ENCODE results near the gene MRPS11. TPM values are rescaled to one million over a fixed set of nuclear protein-coding genes. Genes with fewer than 3 reads are reported as not detected.

MRPS11 gene
- total and polyA plus RNA-seq, 10 of the 15 experiments (the other 5 are each of a cell fraction or from before 2014, with no cell fraction given) = 37.1 to 148 (median 68.7) TPM

- no peak for TF ChIP-seq ZNF622 (IDR thresholded peaks at IDR 0.05)
- no peak for TF ChIP-seq TCF7 (IDR thresholded peaks at IDR 0.05; ENCODE audit: borderline replicate concordance)
- no peak for TF ChIP-seq KDM1A (IDR thresholded peaks at IDR 0.05; ENCODE audit: borderline replicate concordance)
- TF ChIP-seq NBN (IDR thresholded peaks at IDR 0.05) = no peak
- TF ChIP-seq CBX3 (IDR thresholded peaks at IDR 0.05; ENCODE audit: borderline replicate concordance, low read depth) = no peak
- TF ChIP-seq E2F8 (IDR thresholded peaks at IDR 0.05; ENCODE audit: low read depth, partially characterized antibody) = no peak
- no peak for TF ChIP-seq IKZF2 (IDR thresholded peaks at IDR 0.05)
Observed at GRCh38 chr15:88512078-88512477, 44.6 kb downstream of the MRPS11 start (continued).

- intact Hi-C loops (cut with micrococcal nuclease; ENCODE audit: unreplicated experiment) = no loop called here
- ChIA-PET SMC1A (ENCODE audit: uncharacterized antibody, unreplicated experiment) (no interaction called here), CTCF (no interaction called here), RAD21 (ENCODE audit: unreplicated experiment) (no interaction called here), POLR2A (interaction anchor here (0.6 kb wide), 1 partner anchor 760 kb away, joined by 4 read pairs; no protein-coding TSS in a partner anchor)
- H3K4me3 ChIP-seq = no peak overlapping the region
- no peak overlapping the region for H3K4me2 ChIP-seq (ENCODE audit: control insufficient read depth, insufficient read depth)
- H3K27me3 ChIP-seq (replicated peaks in 1 of 2; ENCODE audit: control insufficient read depth in 2 of 2, insufficient read depth in 2 of 2, low read length in 1 of 2) = no peaks in the 10 kb centered on the region
- no peak for DNase-seq (ENCODE audit: low read depth, low spot score)
- TF ChIP-seq IRF5 (IDR thresholded peaks at IDR 0.05; ENCODE audit: borderline replicate concordance) (no peak), NR2C2 (IDR thresholded peaks at IDR 0.05; ENCODE audit: borderline replicate concordance, control insufficient read depth, insufficient read length, low read depth) (no peak), ZBTB4 (CRISPR knock-in tag; IDR thresholded peaks at IDR 0.05) (no peak), ZNF687 (IDR thresholded peaks at IDR 0.05) (no peak), MYC (IDR thresholded peaks at IDR 0.05; ENCODE audit: insufficient read depth, insufficient read length, insufficient replicate concordance, low read length, severe bottlenecking) (no peak)
- H3K27ac ChIP-seq (ENCODE audit: control insufficient read depth, insufficient read depth) = no peak overlapping the region
- peaks cover 12% of the 10 kb centered on the region for H3K4me1 ChIP-seq (ENCODE audit: control insufficient read depth, insufficient read depth, low read length)
- no peaks in the 10 kb centered on the region for H3K36me3 ChIP-seq (ENCODE audit: control insufficient read depth in 2 of 2, insufficient read depth in 2 of 2, low read length in 1 of 2)
- in situ Hi-C loops (cut with MboI) = no loop called here
- H2AFZ ChIP-seq (ENCODE audit: control insufficient read depth, low read depth, low read length) = no peak overlapping the region
- no peak for FAIRE-seq
- no peaks in the 10 kb centered on the region for H4K20me1 ChIP-seq (ENCODE audit: control insufficient read depth, insufficient read depth)
- WGBS (ENCODE audit: insufficient coverage, insufficient replicate concordance, low lambda C conversion rate, missing lambda C conversion rate) = 95% methylated on average over 5 of the region's 5 CpGs
- H3K79me2 ChIP-seq (ENCODE audit: control insufficient read depth, insufficient read depth, low read length) = no peaks in the 10 kb centered on the region
- no TSS peak for BruUV-seq (replicated peaks)
- no peaks in the 10 kb centered on the region for H3K9me3 ChIP-seq (replicated peaks; ENCODE audit: control insufficient read depth, insufficient read depth, low read length)
- ATAC-seq = no peak
- no peak overlapping the region for H3K9ac ChIP-seq (ENCODE audit: control insufficient read depth, insufficient read depth, low read length)
Observed at GRCh38 chr15:88512601-88513000, 45.1 kb downstream of the MRPS11 start.
